GM18505 (cell line): ENCODE data around the gene SPATA2L.
A peak's percentile ranks its signal among the peaks of the same experiment; 100 is the strongest.

Source experiments
- ATAC-seq: cut with Tn5 transposase; IDR thresholded peaks from one replicate; pipeline ENCODE4 v1.9.1; 2021; ENCODE audit not compliant: unreplicated experiment
- POLR2A ChIP-seq: IDR thresholded peaks from 4 replicates; pipeline ENCODE4 v1.6.1; 2011; ENCODE audit warnings: borderline replicate concordance; ENCODE audit not compliant: insufficient read depth, insufficient read length; ENCODE audit errors: extremely low read depth

Gene SPATA2L

DNA sequence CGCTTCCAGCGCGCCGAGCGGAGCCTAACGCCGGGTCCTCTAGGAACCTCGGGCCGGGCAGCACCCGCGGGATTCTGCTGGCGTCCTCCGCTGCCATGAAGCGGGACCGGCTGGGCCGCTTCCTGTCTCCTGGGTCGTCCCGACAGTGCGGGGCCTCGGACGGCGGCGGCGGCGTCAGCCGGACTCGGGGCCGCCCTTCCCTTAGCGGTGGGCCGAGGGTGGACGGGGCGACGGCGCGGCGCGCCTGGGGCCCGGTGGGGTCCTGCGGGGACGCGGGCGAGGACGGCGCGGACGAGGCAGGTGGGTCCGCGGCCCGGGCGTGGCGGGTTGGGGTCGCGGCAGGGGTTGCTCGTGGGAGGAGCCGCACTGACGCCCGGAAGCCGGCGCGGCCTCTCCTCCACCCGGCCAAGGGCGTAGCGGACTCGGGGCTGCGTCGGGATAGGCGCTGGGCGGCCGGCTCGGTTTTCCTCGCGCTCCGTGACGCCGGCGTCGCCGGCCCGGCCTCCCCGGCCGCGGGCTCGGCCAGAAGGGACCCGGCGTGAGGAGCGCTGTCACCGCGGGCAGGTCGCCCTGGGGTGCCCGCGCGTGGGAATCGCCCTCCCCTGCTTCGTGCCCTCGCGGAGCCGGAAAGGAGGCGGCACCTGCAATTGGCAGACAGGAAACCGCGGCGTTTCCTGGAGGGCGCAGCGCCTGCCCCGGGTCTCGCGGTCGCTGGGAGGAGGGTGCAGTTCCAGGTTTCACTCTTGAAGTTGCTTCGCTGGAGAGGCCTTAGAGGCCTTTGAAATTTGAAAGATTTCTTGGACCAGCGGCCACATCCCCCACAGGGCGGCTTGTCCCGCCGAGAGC, 20.3 kb upstream of the SPATA2L start:
- peak; percentile 38 for TF ChIP-seq POLR2A
- peak; percentile 22 for ATAC-seq

DNA sequence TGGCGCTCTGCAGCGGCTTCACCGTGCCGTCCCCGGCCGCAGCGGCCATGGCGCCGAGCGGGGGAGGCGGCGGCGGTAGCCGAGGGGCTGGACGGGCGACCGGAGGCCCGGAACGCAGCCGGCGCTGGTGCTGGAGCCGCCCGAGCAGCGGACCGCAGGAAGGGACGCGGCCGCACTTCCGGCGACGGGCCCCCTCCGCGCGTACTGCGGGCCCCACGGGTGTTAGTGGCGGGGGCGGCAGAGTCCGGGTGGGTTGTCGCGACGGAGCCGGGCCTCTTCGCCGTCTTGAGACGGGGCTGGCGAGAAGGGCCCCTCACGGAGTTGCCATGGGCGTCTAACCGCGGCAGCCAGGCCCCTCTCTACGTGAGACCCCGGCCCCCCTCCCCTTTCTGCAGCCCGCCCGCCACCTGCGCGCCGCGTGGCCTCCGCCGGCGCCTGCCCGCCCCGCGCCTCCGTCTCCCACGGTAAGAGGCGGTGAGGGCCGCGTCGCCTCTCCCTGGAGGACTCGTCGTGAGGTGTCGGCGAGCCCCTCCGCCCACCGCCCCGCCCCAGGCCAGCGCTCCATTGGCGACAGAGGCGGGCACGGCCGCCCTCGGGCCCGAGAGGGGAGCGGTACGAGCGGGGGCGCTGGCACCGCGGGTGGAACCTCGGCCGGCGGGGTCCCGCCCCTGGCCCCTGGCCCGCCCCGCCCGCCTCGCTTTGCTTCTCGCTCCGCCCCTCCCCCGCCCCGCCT, 19.5 kb upstream of the SPATA2L start, which contains the start of the genes VPS9D1 and ZNF276:
TSS of gene VPS9D1 (minus strand) at position 86 of the 733 bp plus-strand sequence. CDS start at position 49, 37 bp downstream.
TSS of gene ZNF276 (plus strand) at position 725 of the 733 bp plus-strand sequence. CDS start 104 bp downstream, outside the sequence.
- peak; percentile 49 for ATAC-seq
- TF ChIP-seq POLR2A: peak; percentile 38

DNA sequence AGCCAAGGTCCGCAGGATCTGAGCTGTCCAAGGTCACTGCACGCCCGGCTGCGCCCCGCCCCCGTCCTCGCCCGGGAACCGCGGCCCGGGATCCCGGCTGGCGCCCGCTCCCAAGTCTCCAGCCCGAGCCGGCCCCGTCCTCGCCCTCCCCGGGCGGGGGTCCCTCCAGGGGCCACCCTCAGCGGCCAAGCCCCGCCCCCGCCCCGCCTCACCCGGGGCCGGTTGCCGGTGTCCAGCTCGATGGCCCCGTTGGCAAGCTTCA, 19.0 kb upstream of the SPATA2L start:
- no peak for TF ChIP-seq POLR2A
- ATAC-seq: peak; percentile 20

DNA sequence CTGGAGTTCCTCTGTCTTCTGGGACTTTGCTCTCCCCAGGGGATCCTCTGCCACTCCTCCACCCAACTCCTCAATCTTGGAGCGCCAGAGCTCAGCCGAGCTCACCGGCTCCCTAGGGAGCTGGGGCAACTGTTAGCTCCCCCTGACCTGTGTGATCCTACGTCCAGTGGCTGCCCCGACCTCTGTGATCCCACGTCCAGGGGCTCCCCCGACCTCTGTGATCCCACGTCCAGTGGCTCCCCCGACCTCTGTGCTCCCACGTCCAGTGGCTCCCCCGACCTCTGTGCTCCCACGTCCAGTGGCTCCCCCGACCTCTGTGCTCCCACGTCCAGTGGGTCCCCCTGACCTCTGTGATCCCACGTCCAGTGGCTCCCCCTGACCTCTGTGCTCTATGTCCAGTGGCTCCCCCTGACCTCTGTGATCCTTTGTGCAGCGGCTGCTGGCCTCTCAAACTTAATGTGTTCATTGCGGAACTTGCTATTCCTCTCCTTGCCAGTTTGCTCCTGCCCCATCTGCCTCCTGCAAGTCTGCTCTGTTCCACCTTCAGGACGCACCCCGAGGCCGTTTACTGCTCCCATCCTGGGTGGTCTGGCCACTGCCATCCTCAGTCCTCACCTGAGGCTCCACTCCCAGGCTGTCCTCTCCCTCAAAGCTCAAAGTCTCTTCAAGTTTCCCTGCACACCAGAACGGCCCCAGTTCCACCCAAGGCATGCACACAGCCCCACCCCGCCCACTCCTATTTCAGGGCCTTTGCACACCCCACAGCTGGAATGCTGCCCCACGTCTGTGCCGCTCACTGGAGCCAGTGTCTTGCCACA, 16.4 kb upstream of the SPATA2L start:
- ATAC-seq: no peak
- TF ChIP-seq POLR2A: no peak

DNA sequence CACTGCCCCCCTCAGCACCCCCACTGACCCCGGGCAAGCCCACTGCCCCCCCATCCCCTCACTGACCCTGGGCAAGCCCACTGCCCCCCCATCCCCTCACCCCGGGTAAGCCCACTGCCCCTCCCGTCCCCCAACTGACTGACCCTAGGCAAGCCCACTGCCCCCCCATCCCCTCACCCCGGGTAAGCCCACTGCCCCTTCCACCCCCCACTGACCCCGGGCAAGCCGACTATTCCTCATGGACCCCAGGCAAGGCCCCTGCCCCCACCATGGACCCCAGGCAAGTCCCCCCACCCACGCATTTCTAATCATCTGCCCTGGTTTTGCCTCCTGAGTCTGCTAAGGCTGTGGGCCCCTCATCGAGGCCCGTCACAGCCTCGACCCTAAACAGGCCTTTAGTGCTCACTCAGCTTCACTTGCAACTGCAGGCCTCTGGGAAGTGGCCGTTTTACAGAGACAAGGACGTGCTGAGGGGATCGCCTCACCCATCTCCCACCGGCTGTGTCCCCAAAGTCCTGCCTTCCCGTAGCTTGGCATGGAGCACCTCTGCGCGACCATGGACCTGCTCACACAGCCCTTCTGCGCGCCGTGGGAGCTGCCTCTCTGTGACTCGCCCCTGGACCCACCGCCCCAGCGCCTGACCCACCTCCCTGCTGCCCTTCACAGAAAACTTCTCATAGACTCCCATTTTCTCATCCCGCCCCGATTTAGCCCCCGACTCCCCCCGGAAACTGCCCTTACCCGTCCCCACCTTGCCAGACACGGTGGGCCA, 15.6 kb upstream of the SPATA2L start:
- ATAC-seq: no peak

DNA sequence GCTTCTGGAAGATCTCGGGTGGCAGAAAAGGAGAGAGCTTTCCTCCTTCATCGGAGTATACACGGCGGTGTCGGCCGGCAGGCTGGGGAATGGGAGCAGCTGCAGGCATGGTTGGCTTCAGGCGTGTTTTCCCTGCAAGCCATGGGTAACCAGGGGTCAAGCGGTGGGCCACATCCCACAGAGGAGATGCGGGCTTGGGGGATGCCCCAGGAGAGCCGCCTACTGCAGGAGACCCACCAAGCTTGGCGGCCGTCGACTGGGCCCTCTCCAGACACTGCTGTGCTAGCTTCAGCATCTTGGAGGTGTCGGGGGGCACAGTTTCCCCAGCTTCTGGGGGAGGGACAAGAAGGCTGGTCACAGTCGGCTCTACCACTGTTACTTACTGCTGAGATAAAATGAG, 15.0 kb upstream of the SPATA2L start:
- ATAC-seq: no peak
- no peak for TF ChIP-seq POLR2A

More for the DNA sequence above, 15.6 kb upstream of the SPATA2L start:
- no peak for TF ChIP-seq POLR2A

DNA sequence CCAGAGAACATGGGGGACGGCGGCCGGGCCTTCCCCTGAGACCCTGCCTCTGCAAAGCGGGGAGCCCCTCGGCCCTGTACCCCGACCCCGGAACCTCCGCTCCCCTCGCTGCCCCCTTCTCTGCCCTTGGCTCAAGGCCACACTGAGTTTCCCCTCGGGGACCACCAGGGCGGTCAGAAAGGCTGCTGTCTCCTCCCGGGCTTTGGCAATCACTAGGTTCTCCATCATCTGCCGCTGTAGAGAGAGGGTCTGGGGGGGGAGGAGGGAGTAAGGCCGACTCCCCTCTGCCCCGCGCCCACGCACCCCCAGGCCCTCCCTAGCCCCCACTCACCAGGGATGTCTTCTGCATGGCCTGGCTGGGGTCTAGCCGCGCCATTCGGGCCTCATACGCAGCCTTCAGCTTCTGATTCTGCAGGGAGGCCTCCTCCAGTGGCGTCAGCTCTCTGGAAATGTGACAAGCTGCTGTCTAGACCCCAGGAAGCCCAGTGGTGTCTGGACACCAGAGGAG, 10.8 kb upstream of the SPATA2L start:
- ATAC-seq: no peak
- no peak for TF ChIP-seq POLR2A

DNA sequence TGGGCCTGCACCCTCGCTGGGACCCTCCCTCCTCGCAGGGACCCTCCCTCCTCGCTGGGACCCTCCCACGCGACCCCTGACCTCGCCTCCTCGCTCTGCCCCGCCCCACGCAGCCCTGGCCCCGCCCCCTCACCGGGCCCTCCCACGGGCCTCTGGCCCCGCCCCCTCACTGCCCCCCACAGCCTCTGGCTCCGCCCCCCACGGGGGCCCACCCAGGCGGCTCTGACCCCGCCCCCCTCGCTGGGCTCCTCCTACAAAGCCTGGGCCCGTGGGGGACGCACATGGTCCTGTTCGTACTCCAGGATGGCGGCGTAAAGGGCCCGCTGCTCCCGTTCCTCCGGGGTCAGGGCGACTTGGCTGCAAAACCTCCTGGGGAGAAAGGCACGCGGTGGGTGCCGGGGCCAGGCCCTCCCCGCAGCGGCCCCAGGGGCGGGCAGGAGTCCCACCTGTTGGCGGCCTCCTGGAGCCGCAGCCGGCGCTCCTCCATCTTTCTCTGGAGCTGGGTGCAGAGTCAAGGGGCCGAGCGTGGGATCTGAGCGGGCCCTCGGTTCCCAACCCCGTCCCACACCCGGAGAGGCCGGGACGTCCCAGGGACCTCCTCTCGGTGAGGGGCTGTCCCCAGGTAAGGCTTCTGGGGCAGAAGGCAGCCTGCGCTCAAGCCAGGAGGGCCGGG, 10.2 kb upstream of the SPATA2L start:
- TF ChIP-seq POLR2A: peak; percentile 61

DNA sequence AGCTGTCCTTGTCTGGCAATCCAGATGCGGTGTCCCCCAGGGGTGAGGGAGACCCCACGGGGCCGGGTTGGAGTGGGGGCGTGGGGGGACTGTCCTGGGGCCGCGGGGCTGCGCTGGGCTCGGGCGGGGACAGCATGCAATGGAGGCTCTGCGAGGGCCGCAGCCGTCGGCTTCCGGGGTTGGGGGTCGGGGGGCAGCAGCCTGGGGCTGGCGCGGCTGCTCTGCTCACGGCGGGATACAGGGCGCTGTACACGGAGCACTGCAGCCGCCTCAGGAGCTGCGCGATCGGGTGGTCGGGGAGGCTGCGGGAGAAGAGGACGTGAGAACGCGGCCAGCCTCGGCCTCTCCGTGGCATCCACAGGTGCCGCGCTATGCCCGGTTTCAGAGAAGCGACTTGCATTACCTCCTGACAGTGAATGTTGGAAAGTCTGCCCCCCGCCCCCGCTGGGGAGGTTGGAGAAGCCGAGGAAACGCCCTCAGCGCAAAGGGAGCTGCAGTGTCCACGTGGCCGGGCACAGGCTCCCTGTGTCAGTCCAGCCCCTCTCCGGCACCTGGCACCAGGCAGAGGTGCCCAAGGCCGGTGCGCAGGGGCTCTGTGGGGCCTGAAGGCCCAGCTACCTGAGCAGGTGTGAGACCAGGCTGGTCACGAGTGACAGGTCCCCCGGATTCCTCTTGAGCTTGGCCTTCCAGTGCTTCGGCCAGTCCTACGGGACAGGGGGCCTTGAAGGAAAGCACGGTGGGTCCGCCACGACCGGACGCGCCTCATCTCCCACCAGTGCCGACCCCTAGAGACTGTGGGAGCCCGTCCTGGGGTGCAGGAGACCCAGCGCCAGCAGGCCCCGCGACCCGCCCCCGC, 9.4 kb upstream of the SPATA2L start:
- no peak for ATAC-seq
- no peak for TF ChIP-seq POLR2A

More for the DNA sequence above, 10.2 kb upstream of the SPATA2L start:
- no peak for ATAC-seq

DNA sequence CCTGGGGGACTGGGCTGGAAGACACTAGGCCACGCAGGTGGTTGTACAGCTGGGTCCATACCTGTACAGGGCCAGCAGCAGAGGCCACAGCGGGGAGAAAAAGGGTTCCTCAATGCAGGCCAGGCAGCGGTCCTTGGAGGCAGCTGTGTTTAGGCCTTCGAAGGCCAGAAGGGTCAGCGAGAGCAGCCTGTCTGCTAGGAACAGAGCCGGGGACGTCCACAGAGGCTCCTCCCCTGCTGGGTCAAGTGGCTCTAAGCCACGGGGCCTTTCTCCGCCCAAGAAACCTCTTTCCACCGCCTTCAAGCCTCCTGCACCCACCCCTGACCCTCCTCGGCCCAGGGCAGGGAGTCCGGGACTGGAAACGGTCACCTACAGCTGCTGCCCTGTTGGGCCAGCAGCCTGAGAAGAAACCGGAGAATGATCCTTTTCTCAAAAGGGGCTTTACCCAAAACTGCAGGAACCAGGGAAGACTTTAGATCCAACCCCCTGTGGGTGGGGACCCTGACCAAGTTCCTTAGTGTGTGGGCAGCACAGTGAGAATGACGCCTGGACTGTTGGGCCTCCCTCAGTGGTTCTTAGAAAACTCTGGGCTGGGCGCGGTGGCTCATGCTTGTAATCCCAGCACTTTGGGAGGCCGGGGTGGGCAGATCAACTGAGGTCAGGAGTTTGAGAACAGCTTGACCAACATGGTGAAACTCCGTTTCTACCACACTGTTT, 8.4 kb upstream of the SPATA2L start:
- ATAC-seq: no peak
- TF ChIP-seq POLR2A: no peak
